ENCODE results near the gene VMP1.

- no peak for TF ChIP-seq ZNF747 (CRISPR knock-in tag; IDR thresholded peaks at IDR 0.05; ENCODE audit: borderline replicate concordance)
- no peak for TF ChIP-seq ZNF264 (CRISPR knock-in tag; IDR thresholded peaks at IDR 0.05)
- TF ChIP-seq ZNF253 (CRISPR knock-in tag; IDR thresholded peaks at IDR 0.05; ENCODE audit: borderline replicate concordance): no peak
- TF ChIP-seq, protein P1, sequence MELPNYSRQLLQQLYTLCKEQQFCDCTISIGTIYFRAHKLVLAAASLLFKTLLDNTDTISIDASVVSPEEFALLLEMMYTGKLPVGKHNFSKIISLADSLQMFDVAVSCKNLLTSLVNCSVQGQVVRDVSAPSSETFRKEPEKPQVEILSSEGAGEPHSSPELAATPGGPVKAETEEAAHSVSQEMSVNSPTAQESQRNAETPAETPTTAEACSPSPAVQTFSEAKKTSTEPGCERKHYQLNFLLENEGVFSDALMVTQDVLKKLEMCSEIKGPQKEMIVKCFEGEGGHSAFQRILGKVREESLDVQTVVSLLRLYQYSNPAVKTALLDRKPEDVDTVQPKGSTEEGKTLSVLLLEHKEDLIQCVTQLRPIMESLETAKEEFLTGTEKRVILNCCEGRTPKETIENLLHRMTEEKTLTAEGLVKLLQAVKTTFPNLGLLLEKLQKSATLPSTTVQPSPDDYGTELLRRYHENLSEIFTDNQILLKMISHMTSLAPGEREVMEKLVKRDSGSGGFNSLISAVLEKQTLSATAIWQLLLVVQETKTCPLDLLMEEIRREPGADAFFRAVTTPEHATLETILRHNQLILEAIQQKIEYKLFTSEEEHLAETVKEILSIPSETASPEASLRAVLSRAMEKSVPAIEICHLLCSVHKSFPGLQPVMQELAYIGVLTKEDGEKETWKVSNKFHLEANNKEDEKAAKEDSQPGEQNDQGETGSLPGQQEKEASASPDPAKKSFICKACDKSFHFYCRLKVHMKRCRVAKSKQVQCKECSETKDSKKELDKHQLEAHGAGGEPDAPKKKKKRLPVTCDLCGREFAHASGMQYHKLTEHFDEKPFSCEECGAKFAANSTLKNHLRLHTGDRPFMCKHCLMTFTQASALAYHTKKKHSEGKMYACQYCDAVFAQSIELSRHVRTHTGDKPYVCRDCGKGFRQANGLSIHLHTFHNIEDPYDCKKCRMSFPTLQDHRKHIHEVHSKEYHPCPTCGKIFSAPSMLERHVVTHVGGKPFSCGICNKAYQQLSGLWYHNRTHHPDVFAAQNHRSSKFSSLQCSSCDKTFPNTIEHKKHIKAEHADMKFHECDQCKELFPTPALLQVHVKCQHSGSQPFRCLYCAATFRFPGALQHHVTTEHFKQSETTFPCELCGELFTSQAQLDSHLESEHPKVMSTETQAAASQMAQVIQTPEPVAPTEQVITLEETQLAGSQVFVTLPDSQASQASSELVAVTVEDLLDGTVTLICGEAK (IDR thresholded peaks at IDR 0.05): no peak
- TF ChIP-seq, protein P1 (CRISPR knock-in tag; IDR thresholded peaks at IDR 0.05): no peak
- no peak for TF ChIP-seq REST (IDR thresholded peaks at IDR 0.05; ENCODE audit: borderline replicate concordance in 1 of 2, low read depth in 1 of 2, low read length in 2 of 2)
- no peak for TF ChIP-seq MED1 (CRISPR knock-in tag; IDR thresholded peaks at IDR 0.05)
- no peak for TF ChIP-seq KMT2A (CRISPR knock-in tag; IDR thresholded peaks at IDR 0.05)
- no peak for TF ChIP-seq ZNF234 (CRISPR knock-in tag; conservative IDR thresholded peaks at IDR 0.05)
- TF ChIP-seq ZNF20 (CRISPR knock-in tag; IDR thresholded peaks at IDR 0.05): no peak
These were observed 41.1 kb downstream of the VMP1 start for GRCh38 chr17:59748591-59748990.
